ENCODE measurements around the gene ACSBG1.
"Not testable (repeated sequence)": the region's sequence is repeated elsewhere in the genome, so short reads cannot be mapped to it uniquely, and the experiment has no call there.

Gene ACSBG1

DNA sequence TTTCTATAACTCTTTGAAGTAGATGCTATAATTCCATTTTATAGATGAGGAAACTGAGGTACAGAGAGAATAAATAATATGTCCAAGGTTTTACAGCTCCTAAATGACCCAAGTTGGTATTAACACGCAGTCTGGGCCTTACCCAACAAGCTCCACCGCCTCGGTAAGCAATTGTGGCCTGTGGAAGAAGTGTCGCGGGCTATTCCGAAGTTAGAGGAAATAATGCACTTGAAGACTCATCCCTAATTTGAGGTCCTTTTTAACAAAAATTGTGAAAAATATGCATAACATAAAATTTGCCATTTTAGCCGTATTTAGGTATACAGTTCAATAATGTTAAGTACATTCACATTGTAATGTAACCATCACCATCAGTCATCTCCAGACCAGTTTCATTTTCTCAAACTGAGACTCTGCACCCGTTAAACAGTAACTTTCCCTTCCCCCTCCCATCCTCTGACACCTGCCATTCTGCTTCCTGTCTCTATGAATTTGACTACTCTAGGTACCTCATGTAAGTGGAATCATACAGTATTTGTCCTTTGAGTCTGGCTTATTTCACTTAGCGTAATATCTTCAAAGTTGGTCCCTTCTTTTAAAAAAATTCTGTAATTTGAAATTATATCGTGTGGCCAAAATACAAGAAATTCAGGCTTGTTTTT, 67.0 kb downstream of the ACSBG1 start:
- DNase-seq (ENCODE audit: low spot score): peak; percentile 39

DNA sequence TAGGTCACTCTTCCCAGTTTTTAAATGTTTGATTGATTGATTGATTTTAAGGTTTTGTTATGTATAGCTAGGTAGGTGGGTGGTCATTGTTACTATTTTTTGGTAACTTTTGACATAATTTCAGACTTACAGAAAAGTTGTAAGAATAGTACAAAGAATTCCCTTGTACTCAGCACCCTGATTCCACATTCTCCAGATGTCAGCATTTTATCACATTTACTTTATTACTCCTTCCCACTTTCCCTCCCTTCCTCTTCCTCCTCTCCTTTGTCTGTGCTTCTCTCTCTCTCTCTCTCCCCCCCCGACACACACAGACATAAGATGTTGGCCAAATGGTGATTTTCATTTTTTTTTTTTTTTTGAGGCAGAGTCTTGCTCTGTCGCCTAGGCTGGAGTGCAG, 70.4 kb downstream of the ACSBG1 start:
- DNase-seq (ENCODE audit: low spot score): no peak

DNA sequence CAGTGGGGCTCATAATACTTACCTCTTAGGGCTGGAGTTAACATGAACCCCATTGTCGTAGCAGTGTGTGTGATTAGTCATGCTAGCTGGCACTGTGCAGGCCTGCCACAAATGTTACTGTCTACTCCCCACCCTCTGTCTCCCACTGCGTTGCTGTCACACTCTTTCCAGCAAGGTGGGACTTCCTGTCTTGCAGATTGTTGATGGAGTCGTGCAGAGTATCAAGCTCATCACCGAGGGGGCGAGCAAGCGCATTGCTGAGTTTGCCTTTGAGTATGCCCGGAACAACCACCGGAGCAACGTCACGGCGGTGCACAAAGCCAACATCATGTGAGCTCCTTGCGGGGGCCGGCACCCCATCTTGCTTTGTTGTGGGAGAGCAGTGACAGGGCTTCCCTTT, 72.3 kb downstream of the ACSBG1 start:
- no peak for DNase-seq (ENCODE audit: low spot score)

DNA sequence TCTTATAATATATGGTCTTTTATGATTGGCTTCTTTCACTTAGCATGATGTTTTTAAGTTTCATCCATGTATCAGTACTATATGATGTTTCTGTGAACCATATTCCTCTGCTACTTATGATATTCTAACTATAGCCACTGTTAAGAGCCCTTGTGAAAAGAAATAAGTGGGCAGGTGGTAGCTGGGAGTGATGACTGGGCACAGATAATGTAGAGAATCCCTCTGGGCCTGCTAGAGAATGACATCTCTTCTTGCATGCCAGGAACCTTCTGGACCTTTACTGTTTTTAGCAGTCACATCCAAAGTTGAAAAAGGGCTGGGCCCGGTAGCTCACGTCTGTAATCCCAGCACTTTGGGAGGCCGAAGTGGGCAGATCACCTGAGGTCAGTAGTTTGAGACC, 75.0 kb downstream of the ACSBG1 start:
- DNase-seq (ENCODE audit: low spot score): no peak

DNA sequence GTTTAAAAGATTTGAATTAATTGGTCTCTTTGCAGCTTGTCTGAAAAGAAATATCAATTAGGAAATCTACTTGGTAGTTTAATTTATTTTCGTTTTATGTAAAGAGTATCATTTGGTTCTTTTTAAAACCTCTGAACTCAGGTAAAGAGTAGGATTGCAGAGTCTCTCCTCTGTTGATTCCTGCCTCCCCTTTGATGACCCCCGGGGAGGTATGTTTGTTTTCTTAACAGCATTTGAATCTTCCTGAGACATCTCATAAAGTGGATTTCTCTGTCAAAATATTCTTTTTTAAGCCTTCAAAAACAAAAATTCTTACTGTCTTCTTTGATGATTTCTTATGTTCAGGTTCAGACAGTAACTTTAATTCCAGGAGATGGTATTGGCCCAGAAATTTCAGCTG, 77.2 kb downstream of the ACSBG1 start:
- DNase-seq (ENCODE audit: low spot score): no peak

DNA sequence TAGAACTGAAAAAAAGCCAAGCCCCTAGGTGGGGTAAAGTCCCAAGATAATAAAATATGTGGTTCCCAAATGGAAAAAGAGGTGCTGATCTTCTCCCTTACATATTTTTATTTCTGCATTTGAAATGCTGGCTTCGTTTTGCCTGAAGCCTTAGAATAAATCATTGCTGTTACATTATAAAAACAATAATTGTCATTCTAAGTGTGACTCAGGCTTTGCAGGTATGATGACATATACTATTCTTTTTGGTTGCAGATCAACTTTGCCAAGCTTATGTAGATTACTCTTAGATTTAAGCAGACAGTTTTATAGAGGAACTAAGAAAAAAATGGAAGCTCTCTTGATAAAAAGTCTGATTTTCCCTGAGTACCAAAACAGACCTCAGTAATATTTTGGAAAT, 77.7 kb downstream of the ACSBG1 start:
- DNase-seq (ENCODE audit: low spot score): no peak

DNA sequence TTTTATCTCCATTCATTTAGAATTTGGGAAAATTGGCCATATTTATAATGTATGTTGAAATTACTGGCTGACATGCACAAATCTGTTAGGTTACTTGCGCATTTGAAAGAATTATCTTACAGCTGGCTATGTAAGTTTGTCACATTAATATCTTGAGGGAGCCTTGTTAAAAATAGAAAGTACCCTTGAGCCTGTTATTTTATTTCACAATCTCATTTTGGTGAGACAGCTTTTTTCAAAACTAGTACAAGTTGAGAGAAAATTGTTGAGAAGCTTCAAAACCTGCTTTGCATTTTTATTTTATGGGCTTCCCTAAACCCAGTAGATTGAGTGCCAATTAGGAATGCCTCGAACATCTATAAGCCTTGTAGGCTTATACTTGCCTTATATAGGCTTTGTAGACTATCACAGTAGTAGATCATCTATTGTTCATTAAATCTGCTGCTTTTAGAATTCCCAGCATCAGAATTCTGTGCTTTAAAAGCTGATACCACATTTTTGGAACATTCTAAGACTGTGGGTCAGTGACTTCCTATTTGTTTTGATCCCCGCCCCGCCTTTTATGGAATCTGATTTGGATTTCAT, 78.9 kb downstream of the ACSBG1 start:
- no peak for DNase-seq (ENCODE audit: low spot score)

DNA sequence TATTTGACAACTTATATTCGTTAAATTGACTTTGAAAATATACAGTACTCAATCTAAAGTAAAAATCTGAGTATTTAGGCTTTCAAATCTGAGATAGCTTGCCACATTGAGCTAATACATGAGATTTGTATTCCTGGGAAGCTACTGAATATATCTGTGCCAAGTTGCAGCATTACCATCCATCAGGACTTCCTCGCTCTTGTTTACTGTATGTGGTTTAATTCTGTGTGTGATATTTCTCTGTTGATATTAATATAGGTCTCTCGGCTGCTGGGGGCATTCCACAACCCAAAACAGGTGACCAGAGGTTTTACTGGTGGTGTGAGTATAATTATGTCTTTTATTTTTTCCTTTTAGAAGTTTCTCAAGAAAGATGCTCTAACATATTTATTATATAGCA, 79.4 kb downstream of the ACSBG1 start:
- DNase-seq (ENCODE audit: low spot score): no peak

DNA sequence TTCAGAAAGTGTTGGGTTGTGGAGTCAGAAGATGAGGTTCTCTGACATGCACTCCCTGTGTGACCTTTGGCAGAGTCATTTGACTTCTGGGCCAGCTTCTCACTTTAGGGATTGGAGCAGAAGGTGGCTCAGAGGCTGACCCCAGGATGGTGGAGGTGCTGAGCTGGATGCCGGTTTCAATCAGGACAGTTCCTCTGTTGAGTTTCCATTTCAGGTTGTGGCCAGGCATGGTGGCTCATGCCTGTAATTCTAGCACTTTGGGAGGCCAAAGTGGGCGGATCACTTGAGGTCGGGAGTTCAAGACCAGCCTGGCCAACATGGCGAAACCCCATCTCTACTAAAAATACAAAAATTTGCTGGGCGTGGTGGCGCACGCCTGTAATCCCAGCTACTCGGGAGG, 83.3 kb downstream of the ACSBG1 start:
- DNase-seq (ENCODE audit: low spot score): not testable (repeated sequence)

DNA sequence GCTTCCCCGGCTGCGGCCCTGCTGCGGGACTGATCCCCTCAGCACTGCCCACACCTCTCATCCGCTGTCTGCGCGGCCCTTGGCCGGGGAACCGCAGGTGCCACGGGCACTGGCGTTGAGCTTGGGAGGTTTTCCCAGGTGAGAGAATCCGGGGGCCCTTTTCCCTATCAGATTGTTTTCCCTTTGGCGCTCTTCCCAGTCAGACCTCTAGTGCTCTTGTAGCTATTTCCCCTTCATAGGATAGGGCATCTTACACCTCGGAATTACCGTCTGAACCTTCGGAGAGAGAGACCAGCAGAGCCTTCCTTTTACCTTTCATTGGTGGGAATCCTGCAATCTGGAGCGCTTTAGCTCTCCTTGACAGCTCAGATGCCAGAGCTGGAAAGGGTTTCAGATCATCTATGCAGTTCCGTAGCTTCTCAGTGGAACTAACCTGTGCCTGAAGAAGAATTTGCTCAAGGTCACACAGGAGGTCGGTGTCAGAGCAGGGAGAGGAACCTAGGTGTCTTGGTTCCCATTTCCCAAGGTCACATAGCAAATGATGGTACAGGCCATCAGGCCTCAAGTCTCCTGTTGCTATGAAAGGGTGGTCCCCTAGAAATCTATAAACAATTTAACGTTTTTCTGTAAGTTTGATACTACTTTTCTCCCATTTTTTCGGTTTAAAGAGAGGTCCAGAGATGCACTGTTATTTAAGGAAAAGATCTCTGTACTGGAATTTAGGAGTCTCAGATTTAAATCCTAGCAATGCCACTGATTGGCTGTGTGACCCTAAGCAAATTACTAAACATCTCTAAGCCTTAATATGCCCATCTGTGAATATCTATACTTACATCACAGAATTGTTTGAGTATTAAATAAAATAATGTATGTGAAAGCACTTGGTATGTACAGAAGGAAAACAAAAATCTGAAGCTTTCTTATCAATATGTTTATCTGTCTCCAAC, 84.3 kb downstream of the ACSBG1 start:
- DNase-seq (ENCODE audit: low spot score): no peak

DNA sequence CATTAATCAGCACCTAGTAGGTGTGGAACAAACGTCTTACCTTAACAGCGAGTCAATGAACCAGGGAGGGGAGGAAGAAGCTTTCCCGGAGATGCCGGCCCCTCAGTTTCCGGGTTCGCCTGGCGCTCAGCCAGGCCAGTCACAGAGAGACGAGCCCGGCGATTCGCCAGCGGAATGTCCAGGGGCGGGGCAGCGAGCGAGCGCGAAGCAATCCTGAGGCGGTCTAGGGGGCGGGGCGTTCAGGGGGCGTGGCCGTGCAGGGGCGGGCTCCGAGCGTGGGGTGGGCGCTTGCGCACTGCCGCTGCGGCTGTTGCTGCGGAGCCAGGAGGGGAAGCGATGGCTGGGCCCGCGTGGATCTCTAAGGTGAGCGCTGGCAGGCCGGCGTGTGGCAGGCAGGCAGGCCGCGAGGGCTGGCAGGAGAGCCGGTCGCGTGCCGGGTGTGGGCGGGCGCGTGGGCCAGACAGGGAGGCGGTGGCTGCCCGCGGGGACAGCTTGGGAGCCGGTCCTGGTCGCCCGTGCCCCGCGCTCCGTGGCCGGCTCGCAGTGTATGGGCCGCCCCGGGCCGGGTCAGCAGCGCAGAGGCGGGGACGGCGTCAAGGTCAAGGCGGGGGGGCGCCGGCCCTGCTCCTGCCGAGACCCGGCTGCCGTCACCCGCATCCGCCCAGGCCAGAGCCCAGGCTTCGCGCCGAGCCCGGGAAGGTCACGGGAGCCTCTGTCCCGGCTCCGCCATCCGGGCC, 85.1 kb downstream of the ACSBG1 start, which contains the start of gene IDH3A:
TSS of gene IDH3A (plus strand) at position 295 of the 737 bp plus-strand sequence. CDS start at position 337, 42 bp downstream.
- DNase-seq (ENCODE audit: low spot score): peak; percentile 99

DNA sequence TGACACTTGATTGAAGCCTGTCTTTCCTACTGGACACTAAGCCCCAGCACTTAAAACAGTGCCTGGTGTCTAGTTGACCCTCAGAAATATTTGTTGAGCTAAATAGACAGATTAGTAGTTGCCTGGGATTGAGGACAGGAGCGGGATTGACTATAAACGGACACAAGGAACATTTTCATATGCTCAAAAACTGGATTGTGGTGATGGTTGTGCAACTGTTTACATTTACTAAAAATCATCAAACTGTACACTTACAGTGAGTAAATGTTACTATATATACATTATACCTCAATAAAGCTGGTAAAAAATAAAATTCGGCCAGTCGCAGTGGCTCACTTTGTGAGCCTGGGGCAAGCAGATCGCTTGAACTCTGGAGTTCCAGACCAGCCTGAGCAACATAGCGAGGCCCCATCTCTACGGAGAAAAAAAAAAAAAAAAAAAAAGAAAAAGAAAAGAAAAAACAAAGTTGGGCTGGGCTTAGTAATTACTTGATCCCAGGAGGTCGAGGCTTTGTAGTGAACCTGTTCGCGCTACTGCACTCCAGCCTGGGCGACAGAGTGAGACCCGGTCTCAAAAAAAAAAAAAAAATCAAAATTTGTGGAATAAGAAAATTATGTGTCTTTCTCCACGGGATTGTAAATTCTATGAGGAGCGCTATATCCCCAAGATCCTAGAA, 85.8 kb downstream of the ACSBG1 start:
- no peak for DNase-seq (ENCODE audit: low spot score)

DNA sequence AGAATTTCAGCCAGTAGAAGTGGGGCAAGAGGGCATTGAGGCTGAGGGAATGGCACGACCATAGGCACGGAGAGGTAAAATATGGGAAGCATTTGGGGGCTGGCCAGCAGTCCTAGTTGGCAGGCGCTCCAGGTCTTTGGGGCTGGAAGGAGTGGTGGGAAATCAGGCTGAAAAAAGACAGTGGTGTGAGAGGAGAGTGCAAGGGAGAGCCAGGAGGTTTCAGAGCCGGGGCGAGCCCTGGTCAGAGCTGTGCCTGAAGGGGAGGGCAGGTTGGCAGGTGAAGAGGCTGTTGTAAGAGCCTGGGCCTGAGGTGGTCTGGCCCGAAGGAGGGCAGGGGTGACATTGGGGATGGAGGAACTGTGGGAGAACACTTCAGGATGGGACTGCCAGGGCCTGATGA, 86.8 kb downstream of the ACSBG1 start:
- DNase-seq (ENCODE audit: low spot score): no peak

DNA sequence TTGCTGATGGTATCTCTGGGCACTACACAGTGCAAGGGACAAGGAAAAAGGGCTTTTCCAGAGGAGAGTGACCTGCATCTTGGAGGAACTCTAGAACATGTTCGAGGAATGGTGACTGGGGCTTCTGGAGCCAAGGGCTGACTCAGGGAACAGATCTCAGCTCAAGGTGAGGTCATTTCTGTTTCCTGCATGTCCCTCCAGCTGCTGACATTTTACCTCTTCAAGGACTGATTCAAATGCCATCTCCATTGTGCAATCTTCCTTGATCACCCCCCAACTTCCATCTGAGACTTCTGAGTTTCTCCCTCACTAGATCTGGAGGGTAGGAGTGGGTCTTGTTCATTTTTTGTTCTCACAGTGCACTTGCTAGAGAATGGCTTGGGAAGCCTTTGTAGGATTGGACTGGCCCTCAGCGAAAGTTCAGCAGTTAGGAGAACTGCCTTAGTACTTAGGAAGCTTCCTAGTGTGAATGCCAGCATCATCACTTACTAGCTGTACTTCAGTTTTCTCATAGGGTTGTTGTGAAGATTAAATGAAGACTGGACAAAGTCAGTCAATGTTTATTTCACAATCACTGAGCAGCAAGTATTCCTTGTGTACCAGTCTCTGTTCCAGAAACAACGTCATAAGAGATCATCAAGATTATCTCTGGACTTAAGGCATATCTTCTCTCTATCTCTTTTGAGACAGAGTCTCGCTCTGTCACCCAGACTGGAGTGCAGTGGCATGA, 87.8 kb downstream of the ACSBG1 start:
- DNase-seq (ENCODE audit: low spot score): no peak

DNA sequence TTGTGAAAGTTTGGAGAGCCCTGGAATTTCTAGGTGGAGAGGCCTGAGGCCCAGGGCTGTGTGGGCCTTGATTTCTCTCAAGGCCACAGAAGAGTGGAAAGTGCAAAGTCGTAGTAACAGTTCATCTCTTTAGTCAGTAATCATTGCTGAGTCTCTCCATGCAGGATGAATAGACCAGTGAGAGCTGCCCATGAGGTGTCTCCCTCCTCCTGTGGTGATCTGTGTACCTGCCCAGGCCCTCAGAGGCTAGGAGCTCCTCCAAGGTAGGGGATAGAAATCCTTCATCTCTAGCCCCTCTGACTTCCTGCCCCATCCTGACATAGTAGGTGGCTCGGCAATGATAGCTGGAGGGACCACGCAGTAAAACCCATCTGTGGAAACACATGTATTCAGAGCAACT, 92.0 kb downstream of the ACSBG1 start:
- DNase-seq (ENCODE audit: low spot score): no peak

DNA sequence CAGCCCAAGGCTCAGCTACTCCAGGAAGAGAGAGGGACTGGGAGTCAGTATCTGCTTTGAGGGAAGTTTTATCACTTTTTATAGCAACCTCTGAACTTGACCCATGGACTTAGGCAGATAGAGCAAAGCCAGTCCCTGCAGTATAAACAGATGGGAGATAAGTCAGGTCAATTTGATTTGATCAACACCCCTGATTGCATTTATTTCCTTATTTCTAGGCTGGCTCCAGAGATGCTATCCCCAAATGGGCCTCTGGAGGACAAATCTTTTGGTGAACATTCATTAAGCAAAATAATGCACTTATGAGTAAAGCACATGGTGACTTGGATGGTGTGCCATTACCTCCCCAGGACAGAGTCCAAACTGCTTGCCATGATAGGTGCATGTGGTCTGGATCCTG, 94.1 kb downstream of the ACSBG1 start:
- DNase-seq (ENCODE audit: low spot score): no peak

DNA sequence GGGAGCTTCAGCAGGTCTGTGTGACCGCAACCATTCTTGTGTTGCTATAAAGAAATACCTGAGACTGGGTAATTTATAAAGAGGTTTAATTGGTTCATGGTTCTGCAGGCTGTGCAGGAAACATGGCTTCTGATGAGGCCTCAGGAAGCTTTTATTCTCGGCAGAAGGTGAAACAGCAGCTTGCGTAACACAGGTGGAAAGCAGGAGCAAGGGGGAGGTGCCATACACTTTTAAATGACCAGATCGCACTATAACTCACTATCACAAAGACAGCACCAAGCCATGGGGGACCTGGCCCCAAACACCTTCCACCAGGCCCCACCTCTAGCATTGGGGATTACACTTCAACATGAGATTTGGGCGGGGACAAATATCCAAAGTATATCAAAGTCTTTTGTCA, 94.8 kb downstream of the ACSBG1 start:
- no peak for DNase-seq (ENCODE audit: low spot score)

DNA sequence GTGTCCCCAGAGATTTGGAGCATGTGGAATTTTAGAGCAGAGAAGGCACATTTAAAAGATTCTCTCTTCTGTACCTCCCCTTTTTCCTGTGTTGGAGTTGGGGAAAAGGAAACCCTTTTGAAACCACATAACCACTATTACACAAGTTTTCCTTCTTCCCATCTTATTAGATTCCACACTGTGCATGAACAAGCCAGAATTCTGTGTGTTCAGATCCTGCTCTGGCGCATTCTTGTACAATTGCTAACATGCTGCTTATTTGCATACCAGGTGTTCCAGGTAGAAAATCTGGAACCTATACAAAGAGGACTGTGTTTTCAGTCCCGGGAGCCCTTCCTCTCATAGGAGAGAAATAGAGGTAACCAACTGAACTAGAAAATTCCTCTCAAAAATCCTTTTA, 100.6 kb downstream of the ACSBG1 start:
- no peak for DNase-seq (ENCODE audit: low spot score)

DNA sequence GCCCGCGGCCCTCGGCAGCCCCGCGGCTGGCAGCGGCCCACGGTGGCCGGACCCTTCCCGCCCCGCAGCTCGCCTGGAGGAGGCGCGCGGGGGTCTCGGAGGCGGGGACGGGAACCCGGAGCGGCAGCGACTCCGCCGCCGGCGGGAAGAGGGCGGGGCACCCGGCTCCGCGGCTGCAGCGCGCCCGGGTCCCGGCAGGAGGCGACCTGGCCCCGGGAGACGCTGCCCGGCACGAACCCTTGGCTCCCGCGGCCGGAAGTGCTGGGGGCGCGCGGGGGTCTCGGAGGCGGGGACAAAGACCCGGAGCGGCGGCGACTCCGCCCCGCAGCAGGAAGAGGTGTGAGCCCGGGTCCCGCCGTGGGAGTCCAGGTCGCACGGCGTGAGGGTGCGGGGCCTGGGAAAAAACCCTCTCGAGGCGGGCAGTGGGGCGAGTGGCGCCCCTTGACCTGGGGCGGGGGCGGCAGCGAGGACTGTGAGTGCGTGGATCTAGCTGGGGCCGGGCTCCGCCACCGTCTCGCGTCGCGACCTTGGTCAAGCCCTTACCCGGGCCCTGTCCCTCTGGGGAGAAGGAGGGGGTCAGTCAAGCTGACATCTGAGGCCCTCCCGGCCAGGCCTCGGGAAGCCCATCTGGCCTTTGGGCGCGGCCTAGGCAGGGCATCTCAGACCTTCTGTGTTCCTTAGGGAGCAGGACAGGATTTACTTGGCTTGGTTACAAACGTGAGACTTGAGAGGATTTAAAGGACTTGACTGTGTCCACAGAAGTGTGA, 102.9 kb downstream of the ACSBG1 start, which contains the start of gene CIB2:
TSS of gene CIB2 (minus strand) at position 151 of the 767 bp plus-strand sequence. CDS start 230 bp downstream, outside the sequence.
- peak; percentile 71 for DNase-seq (ENCODE audit: low spot score)

Measured in CD4-positive, alpha-beta T cell treated with Interleukin-6 at 100 ng/mL for 8 hours (primary cell).